K562 (cell line): ENCODE measurements around the gene ROM1. TPM values are rescaled to one million over a fixed set of nuclear protein-coding genes. Genes with fewer than 3 reads are reported as not detected.
A peak's percentile ranks its signal among the peaks of the same experiment; 100 is the strongest.

Experiments
- ARID4B ChIP-seq: sonication (generic); formaldehyde crosslinking; IDR thresholded peaks from 2 replicates; pipeline ENCODE4 v1.8.0; 2022; ENCODE audit warnings: mild to moderate bottlenecking, missing genetic modification reagents
- ILF3 ChIP-seq: fragments of 450-650 bp; IDR thresholded peaks from 2 replicates; pipeline ENCODE4 v1.6.1; 2018; ENCODE audit warnings: antibody characterized with exemption, mild to moderate bottlenecking, moderate library complexity, borderline replicate concordance
- MCM2 ChIP-seq: fragments of 450-650 bp; IDR thresholded peaks from 2 replicates; pipeline ENCODE4 v1.6.1; 2017; ENCODE audit warnings: low read depth, mild to moderate bottlenecking
- ZFP30 ChIP-seq: fragments of 250-450 bp; sonication (Bioruptor Pico); IDR thresholded peaks from 2 replicates; pipeline ENCODE4 v1.8.0; 2022; ENCODE audit warnings: moderate library complexity, mild to moderate bottlenecking, inconsistent platforms, borderline replicate concordance
- ZFPM2 ChIP-seq: fragments of 250-450 bp; sonication (Bioruptor Pico); IDR thresholded peaks from 2 replicates; pipeline ENCODE4 v1.5.1; 2022; ENCODE audit warnings: mild to moderate bottlenecking
- polyA plus RNA-seq, 8 experiments: library from polyadenylated mRNA; depleted of rRNA in 4 of 8; stranded (reverse) in 5 of 8; unstranded in 3 of 8; fragments of >200 nt; fragmentation: Nextera tagmentation in 2 of 8; fragmentation: Illumina TruSeq in 1 of 8; extraction: Ambion mirVana in 2 of 8; extraction: Trizol in 1 of 8; gene quantifications; 2 replicates each; pipeline versions ENCODE4 v1.2.1 to v1.2.3, GENCODE V29; 2011 to 2014; ENCODE audit warnings: inconsistent platforms in 1 of 8, missing spikeins in 1 of 8
- total RNA-seq, 7 experiments: library from RNA; depleted of rRNA in 6 of 7; stranded (reverse); fragments of >200 nt in 6 of 7; fragmentation: Illumina TruSeq in 2 of 7; extraction: Trizol in 2 of 7; gene quantifications; 2 replicates each; pipeline versions ENCODE4 v1.2.1 to v1.2.3, GENCODE V29; 2011 to 2021; ENCODE audit warnings: low replicate concordance in 1 of 7
- TF ChIP-seq, protein P1 (sequence below): fragments of 450-650 bp; IDR thresholded peaks from 2 replicates; pipeline ENCODE4 v1.6.1; 2016; ENCODE audit warnings: mild to moderate bottlenecking, moderate library complexity
- TF ChIP-seq, protein P2 (sequence below): sonication (generic); formaldehyde crosslinking; IDR thresholded peaks from 2 replicates; pipeline ENCODE4 v1.5.0; 2020; ENCODE audit warnings: missing genetic modification reagents
- TF ChIP-seq, protein P3 (sequence below): fragments of 250-450 bp; sonication (Bioruptor Pico); IDR thresholded peaks from 2 replicates; pipeline ENCODE4 v1.9.0; 2021; ENCODE audit warnings: mild to moderate bottlenecking

ROM1 gene
- total and polyA plus RNA-seq, 9 of the 15 experiments (the other 6 are each of a cell fraction or from before 2014, with no cell fraction given): 0.75 to 4.0 (median 2.6) TPM

DNA sequence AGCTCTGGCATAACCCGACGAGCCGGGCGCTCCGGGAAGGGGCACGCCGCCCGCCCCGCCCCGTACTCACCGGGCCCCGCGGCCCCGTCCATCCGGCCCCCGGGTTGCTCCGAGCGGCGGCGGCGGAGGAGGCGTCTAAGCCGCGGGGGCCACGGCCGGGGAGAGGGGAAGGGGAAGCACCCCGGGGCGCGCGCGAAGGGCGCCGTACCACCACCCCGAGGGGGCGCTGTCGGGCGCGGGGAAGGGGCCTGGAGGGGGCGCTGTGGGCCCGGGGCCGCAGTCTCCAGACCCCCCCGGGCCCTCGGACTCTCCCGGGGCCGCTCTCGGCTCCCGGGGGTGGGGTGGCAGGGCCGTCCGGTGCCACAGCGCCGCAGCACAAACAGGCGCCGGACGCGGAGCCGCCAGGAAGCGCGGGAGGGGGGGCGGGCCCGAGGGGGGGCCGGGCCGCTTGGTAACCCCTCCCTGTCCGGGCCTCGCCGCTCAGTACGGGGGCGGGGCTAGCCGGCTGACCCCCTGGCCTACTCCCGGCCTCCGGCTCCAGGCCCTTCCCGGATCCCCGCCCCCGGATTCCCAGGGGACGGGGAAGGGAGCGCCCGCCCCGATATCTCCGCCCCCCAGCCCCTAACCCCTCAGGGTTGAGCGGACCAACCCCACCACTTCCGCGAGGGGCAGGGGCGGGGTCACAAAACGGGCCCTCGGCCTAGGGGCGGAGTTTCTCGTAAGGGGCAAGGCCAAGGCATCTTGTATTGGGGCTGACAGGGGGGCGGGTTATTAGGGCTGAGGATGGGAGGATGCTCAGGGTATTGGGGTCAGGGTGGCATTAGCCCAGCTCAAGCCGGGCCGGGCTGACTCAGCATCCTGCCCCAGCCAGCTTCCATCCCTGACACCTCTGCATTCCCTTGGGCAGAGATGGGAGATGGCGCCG, at the start of gene ROM1, which contains the start of gene EML3 (continued):
- TF ChIP-seq ZFP30 (CRISPR knock-in tag) (no peak), ZFPM2 (CRISPR knock-in tag) (no peak), ILF3 (peak; percentile 86; the same call in 1 of the 2 replicates), ARID4B (CRISPR knock-in tag) (no peak), MCM2 (no peak)
- TF ChIP-seq, protein P1, sequence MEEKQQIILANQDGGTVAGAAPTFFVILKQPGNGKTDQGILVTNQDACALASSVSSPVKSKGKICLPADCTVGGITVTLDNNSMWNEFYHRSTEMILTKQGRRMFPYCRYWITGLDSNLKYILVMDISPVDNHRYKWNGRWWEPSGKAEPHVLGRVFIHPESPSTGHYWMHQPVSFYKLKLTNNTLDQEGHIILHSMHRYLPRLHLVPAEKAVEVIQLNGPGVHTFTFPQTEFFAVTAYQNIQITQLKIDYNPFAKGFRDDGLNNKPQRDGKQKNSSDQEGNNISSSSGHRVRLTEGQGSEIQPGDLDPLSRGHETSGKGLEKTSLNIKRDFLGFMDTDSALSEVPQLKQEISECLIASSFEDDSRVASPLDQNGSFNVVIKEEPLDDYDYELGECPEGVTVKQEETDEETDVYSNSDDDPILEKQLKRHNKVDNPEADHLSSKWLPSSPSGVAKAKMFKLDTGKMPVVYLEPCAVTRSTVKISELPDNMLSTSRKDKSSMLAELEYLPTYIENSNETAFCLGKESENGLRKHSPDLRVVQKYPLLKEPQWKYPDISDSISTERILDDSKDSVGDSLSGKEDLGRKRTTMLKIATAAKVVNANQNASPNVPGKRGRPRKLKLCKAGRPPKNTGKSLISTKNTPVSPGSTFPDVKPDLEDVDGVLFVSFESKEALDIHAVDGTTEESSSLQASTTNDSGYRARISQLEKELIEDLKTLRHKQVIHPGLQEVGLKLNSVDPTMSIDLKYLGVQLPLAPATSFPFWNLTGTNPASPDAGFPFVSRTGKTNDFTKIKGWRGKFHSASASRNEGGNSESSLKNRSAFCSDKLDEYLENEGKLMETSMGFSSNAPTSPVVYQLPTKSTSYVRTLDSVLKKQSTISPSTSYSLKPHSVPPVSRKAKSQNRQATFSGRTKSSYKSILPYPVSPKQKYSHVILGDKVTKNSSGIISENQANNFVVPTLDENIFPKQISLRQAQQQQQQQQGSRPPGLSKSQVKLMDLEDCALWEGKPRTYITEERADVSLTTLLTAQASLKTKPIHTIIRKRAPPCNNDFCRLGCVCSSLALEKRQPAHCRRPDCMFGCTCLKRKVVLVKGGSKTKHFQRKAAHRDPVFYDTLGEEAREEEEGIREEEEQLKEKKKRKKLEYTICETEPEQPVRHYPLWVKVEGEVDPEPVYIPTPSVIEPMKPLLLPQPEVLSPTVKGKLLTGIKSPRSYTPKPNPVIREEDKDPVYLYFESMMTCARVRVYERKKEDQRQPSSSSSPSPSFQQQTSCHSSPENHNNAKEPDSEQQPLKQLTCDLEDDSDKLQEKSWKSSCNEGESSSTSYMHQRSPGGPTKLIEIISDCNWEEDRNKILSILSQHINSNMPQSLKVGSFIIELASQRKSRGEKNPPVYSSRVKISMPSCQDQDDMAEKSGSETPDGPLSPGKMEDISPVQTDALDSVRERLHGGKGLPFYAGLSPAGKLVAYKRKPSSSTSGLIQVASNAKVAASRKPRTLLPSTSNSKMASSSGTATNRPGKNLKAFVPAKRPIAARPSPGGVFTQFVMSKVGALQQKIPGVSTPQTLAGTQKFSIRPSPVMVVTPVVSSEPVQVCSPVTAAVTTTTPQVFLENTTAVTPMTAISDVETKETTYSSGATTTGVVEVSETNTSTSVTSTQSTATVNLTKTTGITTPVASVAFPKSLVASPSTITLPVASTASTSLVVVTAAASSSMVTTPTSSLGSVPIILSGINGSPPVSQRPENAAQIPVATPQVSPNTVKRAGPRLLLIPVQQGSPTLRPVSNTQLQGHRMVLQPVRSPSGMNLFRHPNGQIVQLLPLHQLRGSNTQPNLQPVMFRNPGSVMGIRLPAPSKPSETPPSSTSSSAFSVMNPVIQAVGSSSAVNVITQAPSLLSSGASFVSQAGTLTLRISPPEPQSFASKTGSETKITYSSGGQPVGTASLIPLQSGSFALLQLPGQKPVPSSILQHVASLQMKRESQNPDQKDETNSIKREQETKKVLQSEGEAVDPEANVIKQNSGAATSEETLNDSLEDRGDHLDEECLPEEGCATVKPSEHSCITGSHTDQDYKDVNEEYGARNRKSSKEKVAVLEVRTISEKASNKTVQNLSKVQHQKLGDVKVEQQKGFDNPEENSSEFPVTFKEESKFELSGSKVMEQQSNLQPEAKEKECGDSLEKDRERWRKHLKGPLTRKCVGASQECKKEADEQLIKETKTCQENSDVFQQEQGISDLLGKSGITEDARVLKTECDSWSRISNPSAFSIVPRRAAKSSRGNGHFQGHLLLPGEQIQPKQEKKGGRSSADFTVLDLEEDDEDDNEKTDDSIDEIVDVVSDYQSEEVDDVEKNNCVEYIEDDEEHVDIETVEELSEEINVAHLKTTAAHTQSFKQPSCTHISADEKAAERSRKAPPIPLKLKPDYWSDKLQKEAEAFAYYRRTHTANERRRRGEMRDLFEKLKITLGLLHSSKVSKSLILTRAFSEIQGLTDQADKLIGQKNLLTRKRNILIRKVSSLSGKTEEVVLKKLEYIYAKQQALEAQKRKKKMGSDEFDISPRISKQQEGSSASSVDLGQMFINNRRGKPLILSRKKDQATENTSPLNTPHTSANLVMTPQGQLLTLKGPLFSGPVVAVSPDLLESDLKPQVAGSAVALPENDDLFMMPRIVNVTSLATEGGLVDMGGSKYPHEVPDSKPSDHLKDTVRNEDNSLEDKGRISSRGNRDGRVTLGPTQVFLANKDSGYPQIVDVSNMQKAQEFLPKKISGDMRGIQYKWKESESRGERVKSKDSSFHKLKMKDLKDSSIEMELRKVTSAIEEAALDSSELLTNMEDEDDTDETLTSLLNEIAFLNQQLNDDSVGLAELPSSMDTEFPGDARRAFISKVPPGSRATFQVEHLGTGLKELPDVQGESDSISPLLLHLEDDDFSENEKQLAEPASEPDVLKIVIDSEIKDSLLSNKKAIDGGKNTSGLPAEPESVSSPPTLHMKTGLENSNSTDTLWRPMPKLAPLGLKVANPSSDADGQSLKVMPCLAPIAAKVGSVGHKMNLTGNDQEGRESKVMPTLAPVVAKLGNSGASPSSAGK: no peak
- TF ChIP-seq, protein P2, sequence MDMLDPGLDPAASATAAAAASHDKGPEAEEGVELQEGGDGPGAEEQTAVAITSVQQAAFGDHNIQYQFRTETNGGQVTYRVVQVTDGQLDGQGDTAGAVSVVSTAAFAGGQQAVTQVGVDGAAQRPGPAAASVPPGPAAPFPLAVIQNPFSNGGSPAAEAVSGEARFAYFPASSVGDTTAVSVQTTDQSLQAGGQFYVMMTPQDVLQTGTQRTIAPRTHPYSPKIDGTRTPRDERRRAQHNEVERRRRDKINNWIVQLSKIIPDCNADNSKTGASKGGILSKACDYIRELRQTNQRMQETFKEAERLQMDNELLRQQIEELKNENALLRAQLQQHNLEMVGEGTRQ (CRISPR knock-in tag): no peak
- TF ChIP-seq, protein P3, sequence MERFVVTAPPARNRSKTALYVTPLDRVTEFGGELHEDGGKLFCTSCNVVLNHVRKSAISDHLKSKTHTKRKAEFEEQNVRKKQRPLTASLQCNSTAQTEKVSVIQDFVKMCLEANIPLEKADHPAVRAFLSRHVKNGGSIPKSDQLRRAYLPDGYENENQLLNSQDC: no peak
